GM21360 (cell line): ENCODE data around the gene ODAM.
"Not testable (repeated sequence)": the region's sequence is repeated elsewhere in the genome, so short reads cannot be mapped to it uniquely, and the experiment has no call there.

Experiments
- ATAC-seq: cut with Tn5 transposase; IDR thresholded peaks from one replicate; pipeline ENCODE4 v1.9.1; 2021; ENCODE audit warnings: mild to moderate bottlenecking, moderate library complexity; ENCODE audit not compliant: unreplicated experiment

ODAM gene, protein sequence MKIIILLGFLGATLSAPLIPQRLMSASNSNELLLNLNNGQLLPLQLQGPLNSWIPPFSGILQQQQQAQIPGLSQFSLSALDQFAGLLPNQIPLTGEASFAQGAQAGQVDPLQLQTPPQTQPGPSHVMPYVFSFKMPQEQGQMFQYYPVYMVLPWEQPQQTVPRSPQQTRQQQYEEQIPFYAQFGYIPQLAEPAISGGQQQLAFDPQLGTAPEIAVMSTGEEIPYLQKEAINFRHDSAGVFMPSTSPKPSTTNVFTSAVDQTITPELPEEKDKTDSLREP

DNA sequence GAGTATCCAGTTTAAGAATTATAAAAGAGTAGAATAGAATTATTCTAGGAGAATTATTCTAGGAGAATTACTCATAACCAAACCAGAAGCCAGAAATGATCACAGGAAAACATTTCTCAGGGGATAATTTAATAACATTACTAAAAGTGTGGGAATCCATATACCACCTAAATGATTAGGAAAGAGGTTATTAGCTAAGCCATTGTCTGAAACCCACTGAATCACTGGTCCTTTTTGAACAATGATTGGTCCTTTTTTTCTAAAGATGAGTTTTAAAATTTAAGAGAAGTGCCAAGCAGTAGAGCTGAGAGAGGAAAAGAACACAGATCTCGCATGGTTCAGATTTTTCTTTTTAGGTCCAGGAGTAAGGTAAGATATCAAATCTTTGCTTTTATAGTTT, at the start of gene ODAM:
TSS of gene ODAM (plus strand) at position 301 of the 400 bp plus-strand sequence. CDS start 819 bp downstream, outside the sequence.
- ATAC-seq = no peak

DNA sequence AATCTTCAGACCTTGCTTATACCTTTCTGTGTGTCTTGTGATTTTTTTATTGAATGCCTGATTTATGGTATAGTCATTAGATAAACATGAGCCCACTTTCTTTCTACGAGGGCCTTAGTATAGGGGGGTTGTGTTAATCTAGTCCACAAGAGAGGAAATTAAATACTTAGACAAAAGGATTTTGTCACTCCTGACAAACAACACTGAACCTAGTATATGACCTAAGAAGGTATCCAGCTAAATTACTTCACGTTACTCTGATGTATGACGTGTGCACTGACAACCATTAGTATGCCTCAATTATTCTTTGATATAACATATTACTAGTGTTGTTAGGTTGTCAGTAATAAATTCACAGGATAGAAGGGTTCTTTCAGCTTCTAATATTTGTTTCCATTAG, 44.3 kb upstream of the ODAM start:
- no peak for ATAC-seq

DNA sequence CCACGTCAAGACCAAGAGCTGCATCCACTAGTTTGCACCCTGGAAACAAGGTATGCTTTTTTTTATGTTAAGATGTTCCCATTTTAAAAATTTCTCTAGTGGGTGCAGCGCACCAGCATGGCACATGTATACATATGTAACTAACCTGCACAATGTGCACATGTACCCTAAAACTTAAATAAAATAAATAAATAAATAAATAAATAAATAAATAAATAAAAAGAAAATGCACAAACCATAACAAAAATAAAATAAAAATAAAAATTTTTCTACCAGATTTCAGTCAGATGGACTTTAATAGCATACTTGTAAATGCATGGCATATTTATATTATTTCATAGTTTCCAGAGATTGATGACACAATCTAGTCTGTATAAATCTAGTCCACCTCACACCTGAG, 43.4 kb upstream of the ODAM start:
- no peak for ATAC-seq

DNA sequence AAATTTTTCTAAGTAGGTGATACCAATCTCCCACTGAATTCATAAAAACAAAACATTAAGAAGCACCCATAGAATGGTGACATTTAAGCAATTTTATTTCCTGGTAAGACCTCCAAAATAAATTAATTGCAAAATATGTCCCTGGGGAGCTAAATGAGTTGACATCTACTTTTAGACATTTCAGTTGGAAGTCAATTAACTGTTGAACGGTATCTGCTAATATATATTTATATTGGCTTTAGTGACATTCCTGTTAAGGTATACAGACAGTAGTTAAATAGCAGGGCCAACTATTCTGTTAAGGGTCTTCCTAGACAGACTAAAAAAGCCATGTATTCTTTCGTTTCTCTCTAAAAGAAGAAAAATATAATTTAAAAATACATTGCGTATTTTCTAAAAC, 41.6 kb upstream of the ODAM start, which contains the start of gene PRR27:
TSS of gene PRR27 (plus strand) at position 301 of the 400 bp plus-strand sequence. CDS start 139 bp downstream, outside the sequence.
- no peak for ATAC-seq

DNA sequence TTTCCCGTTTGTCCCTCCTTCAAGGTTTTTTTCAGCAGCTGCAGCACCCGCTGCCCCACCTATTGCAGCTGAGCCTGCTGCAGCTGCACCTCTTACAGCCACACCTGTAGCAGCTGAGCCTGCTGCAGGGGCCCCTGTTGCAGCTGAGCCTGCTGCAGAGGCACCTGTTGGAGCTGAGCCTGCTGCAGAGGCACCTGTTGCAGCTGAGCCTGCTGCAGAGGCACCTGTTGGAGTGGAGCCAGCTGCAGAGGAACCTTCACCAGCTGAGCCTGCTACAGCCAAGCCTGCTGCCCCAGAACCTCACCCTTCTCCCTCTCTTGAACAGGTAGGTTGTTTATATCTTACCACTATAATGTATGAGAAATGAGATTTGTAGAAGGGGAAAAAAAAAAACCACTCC, 36.9 kb upstream of the ODAM start:
- no peak for ATAC-seq

DNA sequence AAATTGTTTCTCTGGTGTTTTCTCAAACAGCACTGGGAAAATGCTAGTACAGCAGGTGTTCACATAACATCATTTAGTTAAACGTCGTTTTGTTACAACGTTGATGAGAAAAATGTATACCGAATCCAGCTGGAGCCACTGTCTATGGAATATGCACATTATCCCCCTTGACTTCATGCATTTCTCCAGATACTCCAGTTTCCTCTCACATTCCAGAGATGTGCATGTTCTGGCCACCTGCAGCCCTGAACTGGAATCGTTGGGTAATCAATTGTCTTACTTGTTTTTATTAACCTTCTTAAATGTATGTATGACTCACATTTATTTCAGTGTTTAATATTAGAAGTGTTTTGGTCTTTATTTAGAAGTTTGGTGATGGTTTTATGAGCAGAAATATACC, 18.4 kb upstream of the ODAM start:
- ATAC-seq = no peak

DNA sequence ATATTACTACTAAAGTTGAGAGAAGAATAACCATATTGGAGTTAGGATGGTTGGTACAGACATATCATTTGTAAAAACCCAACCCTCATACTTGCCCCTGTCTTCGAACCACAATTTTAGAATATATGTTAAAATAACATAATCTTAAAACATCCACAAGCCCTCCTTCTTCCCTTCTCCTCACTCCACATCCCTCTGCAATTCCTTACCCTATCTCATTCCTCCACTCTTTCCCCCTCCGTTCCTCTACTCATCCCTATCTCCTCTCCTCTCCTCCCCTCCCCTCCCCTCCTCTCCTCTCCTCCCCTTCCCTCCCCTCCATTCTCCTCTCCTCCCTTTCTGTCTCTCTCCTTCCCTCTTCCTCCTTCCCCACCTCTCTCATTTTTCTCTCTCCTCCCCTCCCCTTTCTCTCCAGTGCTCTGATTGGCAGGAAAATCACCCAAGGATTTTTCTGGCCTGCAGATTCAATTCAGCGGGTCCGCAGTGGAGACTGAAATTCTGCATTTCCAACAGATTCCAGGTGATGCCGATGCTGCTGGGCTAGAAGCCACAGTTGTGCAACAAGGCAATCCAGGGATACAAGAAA, 17.4 kb upstream of the ODAM start:
- ATAC-seq = no peak

DNA sequence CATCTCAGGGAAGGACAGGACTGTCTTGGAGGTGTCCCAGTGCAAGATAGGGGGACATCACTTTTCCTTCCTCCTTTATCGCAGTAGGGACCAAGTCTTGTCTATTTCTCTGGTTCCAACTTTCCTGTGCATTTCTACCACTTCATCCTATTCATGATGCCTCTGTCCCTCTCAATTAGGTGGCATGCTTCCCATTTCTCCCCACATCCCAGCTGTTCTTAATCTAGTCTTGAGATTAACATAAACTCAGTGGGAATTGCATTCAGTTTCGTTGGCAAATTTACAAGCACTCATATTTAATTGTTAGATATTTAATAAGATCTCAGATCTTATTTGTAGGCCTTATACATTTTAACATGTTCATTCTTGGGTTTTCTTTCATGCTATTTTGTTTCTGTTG, 15.7 kb upstream of the ODAM start:
- no peak for ATAC-seq

DNA sequence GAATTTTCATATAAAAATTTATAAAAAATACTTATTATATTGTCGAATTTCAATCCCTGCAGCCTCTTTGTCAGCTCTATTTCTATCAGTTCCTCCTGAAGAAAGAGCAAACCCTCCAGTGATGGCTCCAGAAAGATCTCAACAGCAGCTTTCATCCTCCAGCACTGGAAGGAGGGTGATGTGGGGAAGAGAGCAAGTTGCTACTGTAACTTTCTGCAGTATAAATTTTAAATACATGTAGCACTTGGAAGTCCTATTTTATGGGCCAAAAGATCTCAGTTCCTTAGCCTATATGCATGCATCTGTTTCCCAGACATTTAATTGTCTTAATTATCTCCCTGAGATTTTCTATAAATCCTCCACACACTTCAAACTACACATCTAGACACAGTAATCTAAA, 13.7 kb upstream of the ODAM start:
- no peak for ATAC-seq

DNA sequence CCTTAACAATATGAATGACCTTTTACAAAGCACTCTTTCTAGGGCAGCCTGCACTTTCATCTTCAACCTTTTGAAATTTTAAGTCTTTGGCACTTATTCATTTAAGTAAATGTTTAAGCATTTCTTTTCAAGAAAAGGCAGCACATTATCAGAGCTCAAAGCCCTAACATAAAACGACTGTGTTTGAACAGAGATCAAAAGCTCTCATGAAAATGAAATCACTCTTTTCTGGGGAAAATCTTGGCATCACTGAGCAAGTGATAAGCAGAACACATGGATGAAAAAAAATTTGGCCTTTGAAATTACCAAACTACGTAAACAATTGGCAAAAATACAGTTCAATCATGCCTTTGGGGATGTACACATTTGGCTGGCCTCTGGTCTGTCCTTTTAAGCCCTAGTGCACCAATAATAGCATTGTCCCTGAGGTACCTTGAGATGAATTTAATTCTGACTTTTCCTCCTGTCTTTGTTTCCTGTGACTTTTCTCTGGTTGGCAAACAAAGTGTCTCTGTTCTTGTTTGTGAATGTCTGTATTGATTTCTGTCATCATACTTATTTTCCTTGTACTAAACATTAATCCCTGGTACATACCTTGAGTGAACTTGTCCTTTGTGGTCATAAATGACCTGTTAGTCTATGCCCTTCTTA, 12.9 kb upstream of the ODAM start:
- no peak for ATAC-seq

DNA sequence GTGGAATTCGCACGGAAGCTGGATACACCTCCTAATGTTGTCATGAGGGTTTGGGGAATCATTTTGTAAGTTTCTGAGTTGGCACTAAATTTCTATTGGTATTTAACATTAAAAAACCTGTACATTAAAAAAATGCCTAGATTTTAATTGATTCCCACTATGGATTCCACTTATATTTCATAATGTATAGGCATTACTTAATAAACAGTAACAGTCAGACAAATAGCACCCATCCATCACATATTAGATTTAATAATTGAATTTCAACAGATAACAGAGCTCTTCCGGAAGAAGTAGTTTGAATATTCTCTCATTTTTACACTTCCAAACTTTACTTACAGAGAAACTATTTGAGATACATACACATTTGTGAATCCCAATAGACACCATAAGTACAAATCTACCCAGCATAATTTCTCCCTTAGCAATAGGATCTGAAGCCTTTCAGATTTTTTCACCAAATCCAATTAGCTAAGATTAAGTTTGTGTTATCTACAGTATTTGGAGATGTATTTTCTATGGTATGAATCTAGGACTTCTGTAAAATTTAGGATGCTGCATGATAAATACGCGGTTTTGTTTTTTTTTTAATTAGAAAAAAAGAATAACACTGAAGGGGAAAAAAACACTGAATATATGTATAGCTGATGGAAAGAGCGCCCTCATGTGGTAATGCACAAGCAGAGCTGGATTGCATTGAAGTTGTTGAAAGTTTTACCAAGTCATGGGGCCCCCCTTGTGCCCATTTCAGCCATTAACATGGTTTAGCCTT, 12.2 kb upstream of the ODAM start:
- ATAC-seq = peak; percentile 79

DNA sequence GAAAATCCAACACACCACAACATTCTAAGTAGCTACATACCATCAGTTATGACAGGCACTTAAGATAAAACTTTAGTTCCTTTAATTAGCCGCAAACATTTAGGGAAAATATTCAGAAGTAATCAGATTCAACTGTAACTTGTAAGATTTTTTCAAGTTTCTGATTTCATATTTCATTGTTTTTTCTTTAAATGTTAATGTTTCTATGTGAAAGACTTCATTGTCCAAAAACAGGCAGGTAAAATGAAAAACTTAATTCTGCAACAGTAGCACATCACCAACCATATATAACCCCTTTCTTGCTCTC, 11.6 kb upstream of the ODAM start:
- no peak for ATAC-seq

DNA sequence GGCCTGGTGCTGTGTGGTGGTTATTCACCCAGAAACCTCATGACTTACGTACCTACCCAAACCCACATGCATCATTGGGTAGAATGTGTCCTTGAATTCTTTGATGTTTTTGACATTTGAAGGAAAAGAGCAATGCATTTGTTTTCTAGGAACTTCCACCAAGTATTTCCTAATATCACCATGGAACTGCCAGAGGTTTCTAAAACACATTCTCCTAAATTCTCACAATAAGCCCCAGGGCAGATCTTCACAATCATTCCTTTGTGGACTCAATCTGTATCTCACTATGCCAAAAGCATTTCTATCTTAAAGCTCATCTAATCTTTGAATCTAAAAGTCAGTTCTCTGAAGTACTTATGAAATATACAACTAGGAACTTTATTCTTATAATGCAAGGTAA, 8.3 kb upstream of the ODAM start:
- ATAC-seq = no peak

DNA sequence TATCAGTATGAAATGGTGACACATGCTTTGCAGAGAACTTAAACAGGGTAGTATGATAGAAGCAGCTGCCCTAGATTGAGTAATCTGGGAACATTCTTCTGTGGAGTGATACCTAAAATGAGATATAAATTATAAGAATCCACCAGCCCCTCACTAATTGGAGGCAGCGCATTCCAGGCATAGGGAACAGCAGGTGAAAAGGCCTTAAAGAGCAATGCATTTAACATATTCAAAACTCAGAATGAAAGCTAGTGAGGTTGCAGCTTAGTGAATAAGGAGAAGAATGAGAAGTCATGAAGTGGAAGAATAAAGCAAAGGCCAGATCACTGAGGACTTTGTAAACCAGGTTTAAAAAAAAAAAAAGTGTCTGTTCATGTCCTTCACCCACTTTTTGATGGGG, 4.9 kb upstream of the ODAM start:
- no peak for ATAC-seq

DNA sequence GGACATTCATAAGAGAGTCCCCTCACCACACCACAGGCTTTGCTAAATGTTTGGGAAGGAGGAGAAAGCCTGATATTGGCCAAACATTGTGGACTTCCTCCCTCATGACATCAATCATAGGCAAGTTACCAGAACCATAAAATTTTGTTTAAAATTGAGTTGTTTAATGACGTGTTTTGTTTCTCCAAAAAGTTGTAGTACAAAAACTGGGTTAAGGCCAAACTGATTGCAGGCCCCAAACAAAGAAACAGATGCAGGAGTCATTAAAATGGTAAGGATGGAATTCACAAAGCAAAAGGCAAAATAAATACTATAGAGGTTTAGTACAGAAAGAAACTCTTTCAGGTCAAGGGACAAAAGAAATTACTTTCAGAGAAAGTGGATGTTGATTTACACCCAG, 3.9 kb upstream of the ODAM start:
- ATAC-seq = no peak

DNA sequence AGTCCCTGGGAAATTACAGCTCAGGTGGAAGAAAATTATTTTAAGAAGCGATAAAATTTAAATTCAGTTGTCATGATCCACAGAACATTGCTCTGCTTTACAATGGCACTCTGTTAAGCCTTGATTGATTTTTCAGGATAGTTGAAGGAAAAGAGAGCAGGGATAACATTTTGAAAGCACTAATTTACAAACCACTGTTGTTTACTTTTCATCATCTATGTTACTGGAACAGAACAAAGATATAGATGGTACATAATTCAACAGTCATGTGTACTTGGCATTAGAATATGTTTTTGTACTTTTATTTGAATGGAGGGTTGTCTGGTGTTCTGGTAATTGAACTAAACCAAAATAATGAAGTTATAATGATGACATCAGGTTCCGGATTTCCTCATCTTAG, 2.6 kb upstream of the ODAM start:
- ATAC-seq = no peak

DNA sequence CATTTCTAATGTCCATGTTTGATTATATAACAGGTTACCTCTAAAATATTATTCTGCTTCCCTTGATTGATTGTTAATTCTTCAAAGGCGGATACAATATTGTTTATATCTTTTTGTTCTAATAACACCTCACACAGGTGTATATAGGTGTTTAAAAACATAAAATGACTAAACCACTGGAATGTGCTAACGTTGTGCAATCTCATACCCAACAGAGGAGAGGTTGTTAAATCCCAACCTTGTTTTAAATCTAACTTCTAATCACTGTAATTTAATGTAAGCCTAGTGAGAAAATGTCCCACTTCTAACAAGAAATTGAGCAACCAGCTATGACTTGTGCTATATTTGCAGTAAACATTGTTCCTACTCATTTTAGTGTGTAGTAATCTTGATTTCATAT, 1.3 kb downstream of the ODAM start:
- ATAC-seq = no peak

DNA sequence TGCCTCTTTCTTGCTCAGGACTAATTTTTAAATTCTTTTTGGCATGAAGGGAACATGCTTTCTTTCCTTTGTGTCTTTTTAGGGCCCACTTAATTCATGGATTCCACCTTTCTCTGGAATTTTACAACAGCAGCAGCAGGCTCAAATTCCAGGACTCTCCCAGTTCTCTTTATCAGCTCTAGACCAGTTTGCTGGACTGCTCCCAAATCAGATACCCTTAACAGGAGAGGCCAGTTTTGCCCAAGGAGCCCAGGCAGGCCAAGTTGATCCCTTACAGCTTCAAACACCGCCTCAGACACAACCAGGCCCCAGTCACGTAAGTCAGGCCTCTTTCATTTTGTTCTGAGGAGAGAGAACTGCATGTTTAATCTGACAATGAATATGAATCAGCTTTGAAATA, 2.3 kb downstream of the ODAM start:
- ATAC-seq = no peak

DNA sequence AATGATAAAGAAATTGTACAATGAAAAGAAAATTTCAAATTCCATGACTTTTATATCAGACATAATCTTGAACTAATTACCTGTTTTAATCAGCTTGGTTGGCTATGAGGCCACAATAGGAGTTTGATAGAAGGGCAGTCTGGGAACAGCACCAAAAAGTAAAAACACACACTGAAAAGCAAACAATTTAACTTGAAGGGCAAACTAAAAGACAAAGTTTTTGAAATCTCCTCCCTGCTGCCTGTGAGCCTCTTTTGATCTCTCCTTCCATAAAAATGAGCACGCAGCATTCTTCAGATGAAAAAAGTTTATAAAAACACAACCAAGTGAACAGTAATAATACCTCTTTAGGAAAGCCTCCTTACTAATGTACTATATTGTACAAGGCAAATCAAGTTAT, 8.1 kb downstream of the ODAM start:
- ATAC-seq = no peak

DNA sequence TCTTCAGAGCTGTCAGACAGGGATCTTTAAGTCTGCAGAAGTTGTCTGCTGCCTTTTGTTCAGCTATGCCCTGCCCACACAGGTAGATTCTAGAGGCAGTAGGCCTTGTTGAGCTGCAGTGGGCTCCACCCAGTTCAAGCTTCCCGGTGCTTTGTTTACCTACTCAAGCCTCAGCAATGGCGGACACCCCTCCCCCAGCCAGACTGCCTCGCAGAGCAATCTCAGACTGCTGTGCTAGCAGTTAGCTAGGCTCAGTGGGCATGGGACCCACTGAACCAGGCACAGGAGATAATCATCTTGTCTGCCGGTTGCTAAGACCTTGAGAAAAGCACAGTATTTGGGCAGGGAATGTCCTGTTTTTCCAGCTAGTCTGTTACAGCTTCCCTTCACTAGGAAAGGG, 17.2 kb downstream of the ODAM start:
- not testable (repeated sequence) for ATAC-seq

DNA sequence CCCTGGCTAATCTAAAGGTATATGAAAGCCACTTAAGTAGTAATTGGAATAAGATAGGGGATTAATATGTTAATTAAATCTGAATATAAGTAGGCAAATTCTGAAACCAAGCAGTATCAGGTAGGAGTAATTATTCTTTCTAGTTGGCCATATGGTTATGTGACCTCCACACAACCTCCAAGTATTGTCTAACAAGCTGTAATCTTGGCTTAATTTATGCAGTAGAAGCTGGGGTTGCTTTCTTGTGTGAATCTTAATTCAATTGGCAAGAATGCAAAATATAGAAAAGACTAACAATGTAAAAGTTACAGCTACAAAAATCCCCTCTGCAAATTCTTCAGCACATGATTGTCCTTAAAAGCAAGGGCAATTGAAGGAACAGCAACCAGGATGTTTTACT, 20.6 kb downstream of the ODAM start:
- ATAC-seq = not testable (repeated sequence)

DNA sequence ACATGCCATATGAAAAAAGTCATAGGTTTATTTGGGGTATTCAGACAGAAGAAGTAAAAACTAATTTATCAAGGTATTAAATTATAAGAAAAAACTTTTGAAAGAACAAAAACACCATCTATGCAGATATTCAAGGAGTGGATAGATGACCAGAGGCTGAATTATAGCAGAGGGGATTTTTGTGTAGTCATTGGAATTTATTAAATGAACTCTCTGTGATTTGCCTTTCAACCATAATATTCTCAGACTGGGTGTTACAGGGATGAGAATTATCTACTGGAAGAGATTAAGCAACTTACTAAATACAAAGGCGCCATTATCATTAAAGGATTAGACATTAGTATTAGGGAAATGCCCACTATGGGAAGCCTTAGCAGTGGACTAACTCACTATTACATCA, 21.0 kb downstream of the ODAM start:
- not testable (repeated sequence) for ATAC-seq
